ENCODE measurements around the gene HOMEZ. TPM values are rescaled to one million over a fixed set of nuclear protein-coding genes. Genes with fewer than 3 reads are reported as not detected.

HOMEZ gene
- total and polyA plus RNA-seq, 10 of the 15 experiments (the other 5 are each of a cell fraction or from before 2014, with no cell fraction given): 2.6 to 19.3 (median 13.0) TPM

DNA sequence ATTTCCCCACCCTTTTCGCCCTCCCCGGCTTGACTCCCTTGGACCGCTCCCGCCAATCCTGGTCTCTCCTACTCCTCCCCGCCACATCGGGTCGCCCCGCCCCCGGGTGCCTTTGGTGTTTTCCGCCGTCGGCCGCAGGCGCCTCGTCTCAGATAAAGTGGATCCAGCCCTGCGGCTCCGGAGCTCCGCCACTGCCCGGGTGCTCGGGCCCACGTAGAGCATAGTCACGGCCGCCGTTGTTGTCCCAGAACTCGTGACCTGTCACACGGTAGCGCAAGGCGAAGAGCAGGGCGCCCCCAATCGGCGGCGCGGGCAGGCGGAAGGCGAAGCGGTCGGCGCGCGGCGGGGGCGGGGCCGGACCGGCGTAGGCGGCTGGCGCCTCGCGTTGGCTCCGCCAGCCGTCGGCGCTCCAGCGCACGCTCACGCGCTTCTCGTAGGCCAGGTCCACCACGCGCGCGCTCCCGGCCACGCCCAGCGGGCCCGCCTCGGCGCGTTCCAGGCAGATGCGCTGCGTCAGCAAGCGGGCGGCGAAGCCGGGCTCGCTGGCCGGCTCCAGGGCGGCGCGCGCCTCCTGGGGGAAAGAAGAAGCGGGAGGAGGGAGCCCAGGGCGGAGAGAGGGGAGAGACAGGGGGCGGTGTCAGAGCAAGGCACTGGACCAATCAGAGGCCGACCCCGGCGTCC, 15.5 kb upstream of the HOMEZ start (continued):
- TF ChIP-seq MEF2B (IDR thresholded peaks at IDR 0.05; ENCODE audit: partially characterized antibody, poor library complexity, severe bottlenecking) (no peak), TAF1 (IDR thresholded peaks at IDR 0.05; ENCODE audit: borderline replicate concordance, low read depth, low read length) (0 out of 2 replicates have a peak, but pooled peaks have one; percentile 46), NRF1 (conservative IDR thresholded peaks at IDR 0.05; ENCODE audit: low read depth, low read length) (peak; percentile 59; the same call in 1 of the 2 replicates), TCF3 (IDR thresholded peaks at IDR 0.05; ENCODE audit: borderline replicate concordance, insufficient read depth, low read depth, low read length) (0 out of 2 replicates have a peak, but pooled peaks have one; percentile 29), TCF12 (IDR thresholded peaks at IDR 0.05; ENCODE audit: low read depth, low read length) (0 out of 2 replicates have a peak, but pooled peaks have one; percentile 7), MEF2A (IDR thresholded peaks at IDR 0.05; ENCODE audit: insufficient read depth, low read depth, low read length) (0 out of 2 replicates have a peak, but pooled peaks have one; percentile 51), RB1 (IDR thresholded peaks at IDR 0.05; ENCODE audit: borderline replicate concordance) (peak; percentile 93), SMAD5 (IDR thresholded peaks at IDR 0.05; ENCODE audit: low read depth) (peak; percentile 27), MXI1 (IDR thresholded peaks at IDR 0.05; ENCODE audit: low read depth, low read length) (peak; percentile 73), PML (IDR thresholded peaks at IDR 0.05; ENCODE audit: low read length) (peak; percentile 55; the same call in 1 of the 2 replicates), RAD21 (IDR thresholded peaks at IDR 0.05; ENCODE audit: insufficient read depth, low read depth, low read length) (peak; percentile 43; the same call in 1 of the 2 replicates), LARP7 (IDR thresholded peaks at IDR 0.05) (peak; percentile 86), NR2F1 (conservative IDR thresholded peaks at IDR 0.05) (peak; percentile 60; the same call in 1 of the 2 replicates), FOXK2 (IDR thresholded peaks at IDR 0.05) (peak; percentile 63), CHD2 (IDR thresholded peaks at IDR 0.05; ENCODE audit: borderline replicate concordance, low read depth, low read length) (peak; percentile 72), ZBED1 (IDR thresholded peaks at IDR 0.05; ENCODE audit: borderline replicate concordance) (no peak), IRF4 (IDR thresholded peaks at IDR 0.05; ENCODE audit: low read depth, low read length) (no peak), BACH1 (IDR thresholded peaks at IDR 0.05; ENCODE audit: borderline replicate concordance) (peak; percentile 96)
- TF ChIP-seq, protein P1, sequence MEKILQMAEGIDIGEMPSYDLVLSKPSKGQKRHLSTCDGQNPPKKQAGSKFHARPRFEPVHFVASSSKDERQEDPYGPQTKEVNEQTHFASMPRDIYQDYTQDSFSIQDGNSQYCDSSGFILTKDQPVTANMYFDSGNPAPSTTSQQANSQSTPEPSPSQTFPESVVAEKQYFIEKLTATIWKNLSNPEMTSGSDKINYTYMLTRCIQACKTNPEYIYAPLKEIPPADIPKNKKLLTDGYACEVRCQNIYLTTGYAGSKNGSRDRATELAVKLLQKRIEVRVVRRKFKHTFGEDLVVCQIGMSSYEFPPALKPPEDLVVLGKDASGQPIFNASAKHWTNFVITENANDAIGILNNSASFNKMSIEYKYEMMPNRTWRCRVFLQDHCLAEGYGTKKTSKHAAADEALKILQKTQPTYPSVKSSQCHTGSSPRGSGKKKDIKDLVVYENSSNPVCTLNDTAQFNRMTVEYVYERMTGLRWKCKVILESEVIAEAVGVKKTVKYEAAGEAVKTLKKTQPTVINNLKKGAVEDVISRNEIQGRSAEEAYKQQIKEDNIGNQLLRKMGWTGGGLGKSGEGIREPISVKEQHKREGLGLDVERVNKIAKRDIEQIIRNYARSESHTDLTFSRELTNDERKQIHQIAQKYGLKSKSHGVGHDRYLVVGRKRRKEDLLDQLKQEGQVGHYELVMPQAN (conservative IDR thresholded peaks at IDR 0.05): peak; percentile 83
- TF ChIP-seq, protein P2, sequence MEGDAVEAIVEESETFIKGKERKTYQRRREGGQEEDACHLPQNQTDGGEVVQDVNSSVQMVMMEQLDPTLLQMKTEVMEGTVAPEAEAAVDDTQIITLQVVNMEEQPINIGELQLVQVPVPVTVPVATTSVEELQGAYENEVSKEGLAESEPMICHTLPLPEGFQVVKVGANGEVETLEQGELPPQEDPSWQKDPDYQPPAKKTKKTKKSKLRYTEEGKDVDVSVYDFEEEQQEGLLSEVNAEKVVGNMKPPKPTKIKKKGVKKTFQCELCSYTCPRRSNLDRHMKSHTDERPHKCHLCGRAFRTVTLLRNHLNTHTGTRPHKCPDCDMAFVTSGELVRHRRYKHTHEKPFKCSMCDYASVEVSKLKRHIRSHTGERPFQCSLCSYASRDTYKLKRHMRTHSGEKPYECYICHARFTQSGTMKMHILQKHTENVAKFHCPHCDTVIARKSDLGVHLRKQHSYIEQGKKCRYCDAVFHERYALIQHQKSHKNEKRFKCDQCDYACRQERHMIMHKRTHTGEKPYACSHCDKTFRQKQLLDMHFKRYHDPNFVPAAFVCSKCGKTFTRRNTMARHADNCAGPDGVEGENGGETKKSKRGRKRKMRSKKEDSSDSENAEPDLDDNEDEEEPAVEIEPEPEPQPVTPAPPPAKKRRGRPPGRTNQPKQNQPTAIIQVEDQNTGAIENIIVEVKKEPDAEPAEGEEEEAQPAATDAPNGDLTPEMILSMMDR (IDR thresholded peaks at IDR 0.05 in 2 of 3, conservative IDR thresholded peaks at IDR 0.05 in 1 of 3; ENCODE audit: control insufficient read depth in 2 of 3, extremely low read depth in 1 of 3, insufficient read depth in 1 of 3, low read depth in 3 of 3, low read length in 3 of 3): peak; percentile 72 to 88 (median 73)
- TF ChIP-seq, protein P3, sequence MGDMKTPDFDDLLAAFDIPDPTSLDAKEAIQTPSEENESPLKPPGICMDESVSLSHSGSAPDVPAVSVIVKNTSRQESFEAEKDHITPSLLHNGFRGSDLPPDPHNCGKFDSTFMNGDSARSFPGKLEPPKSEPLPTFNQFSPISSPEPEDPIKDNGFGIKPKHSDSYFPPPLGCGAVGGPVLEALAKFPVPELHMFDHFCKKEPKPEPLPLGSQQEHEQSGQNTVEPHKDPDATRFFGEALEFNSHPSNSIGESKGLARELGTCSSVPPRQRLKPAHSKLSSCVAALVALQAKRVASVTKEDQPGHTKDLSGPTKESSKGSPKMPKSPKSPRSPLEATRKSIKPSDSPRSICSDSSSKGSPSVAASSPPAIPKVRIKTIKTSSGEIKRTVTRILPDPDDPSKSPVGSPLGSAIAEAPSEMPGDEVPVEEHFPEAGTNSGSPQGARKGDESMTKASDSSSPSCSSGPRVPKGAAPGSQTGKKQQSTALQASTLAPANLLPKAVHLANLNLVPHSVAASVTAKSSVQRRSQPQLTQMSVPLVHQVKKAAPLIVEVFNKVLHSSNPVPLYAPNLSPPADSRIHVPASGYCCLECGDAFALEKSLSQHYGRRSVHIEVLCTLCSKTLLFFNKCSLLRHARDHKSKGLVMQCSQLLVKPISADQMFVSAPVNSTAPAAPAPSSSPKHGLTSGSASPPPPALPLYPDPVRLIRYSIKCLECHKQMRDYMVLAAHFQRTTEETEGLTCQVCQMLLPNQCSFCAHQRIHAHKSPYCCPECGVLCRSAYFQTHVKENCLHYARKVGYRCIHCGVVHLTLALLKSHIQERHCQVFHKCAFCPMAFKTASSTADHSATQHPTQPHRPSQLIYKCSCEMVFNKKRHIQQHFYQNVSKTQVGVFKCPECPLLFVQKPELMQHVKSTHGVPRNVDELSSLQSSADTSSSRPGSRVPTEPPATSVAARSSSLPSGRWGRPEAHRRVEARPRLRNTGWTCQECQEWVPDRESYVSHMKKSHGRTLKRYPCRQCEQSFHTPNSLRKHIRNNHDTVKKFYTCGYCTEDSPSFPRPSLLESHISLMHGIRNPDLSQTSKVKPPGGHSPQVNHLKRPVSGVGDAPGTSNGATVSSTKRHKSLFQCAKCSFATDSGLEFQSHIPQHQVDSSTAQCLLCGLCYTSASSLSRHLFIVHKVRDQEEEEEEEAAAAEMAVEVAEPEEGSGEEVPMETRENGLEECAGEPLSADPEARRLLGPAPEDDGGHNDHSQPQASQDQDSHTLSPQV (IDR thresholded peaks at IDR 0.05): 0 out of 2 replicates have a peak, but pooled peaks have one; percentile 48
- TF ChIP-seq, protein P4, sequence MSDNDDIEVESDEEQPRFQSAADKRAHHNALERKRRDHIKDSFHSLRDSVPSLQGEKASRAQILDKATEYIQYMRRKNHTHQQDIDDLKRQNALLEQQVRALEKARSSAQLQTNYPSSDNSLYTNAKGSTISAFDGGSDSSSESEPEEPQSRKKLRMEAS (IDR thresholded peaks at IDR 0.05; ENCODE audit: low read depth, low read length): peak; percentile 84; the same call in 1 of the 2 replicates

Data from GM12878 (cell line).